Activated CD8-positive, alpha-beta memory T cell treated with anti-CD3 and anti-CD28 coated beads, Interleukin-2, amount 10 ng/mL, durations not matched to agents 7 days and 5 days (primary cell): Measurements from ENCODE around the gene RPS6KB2. TPM values are rescaled to one million over a fixed set of nuclear protein-coding genes. Genes with fewer than 3 reads are reported as not detected.

Experiments used
- ATAC-seq: fragments of 150-1000 bp; cut with Tn5 transposase; one replicate; pipeline ENCODE4 v1.10.0; 2021; ENCODE audit warnings: moderate library complexity
- CTCF ChIA-PET: fragments of 350-600 bp; sonication (Branson Sonifier 250); formaldehyde crosslinking; loops from one replicate; lab custom pipeline; 2021; ENCODE audit warnings: antibody characterized with exemption; lab: Charles Lee
- DNase-seq: peaks from one replicate; pipeline ENCODE4 v3.0.0-alpha.2; 2020
- H3K27ac Mint-ChIP-seq: one replicate; pipeline ENCODE4 v1.8.0; 2021; ENCODE audit warnings: mild to moderate bottlenecking, mixed read lengths
- H3K27me3 Mint-ChIP-seq: one replicate; pipeline ENCODE4 v1.8.0; 2021; ENCODE audit warnings: mixed read lengths
- H3K36me3 Mint-ChIP-seq: one replicate; pipeline ENCODE4 v1.8.0; 2021; ENCODE audit warnings: mild to moderate bottlenecking, mixed read lengths
- H3K4me1 Mint-ChIP-seq: one replicate; pipeline ENCODE4 v1.8.0; 2021; ENCODE audit warnings: mixed read lengths
- H3K4me3 Mint-ChIP-seq: one replicate; pipeline ENCODE4 v1.8.0; 2021; ENCODE audit warnings: mild to moderate bottlenecking, moderate library complexity, mixed read lengths
- H3K9me3 Mint-ChIP-seq: one replicate; pipeline ENCODE4 v1.8.0; 2022; ENCODE audit warnings: low read depth, mixed read lengths
- total RNA-seq, 2 experiments: library from RNA; stranded (reverse); gene quantifications; one replicate each; pipeline ENCODE4 v1.2.3, GENCODE V29; 2021

Gene RPS6KB2
- total RNA-seq, 2 experiments from 2014 or later, result 63.3 to 65.0 TPM

GRCh38 chr11:67449116-67449844 is 21.0 kb downstream of the RPS6KB2 start:
- DNase-seq (no peak), ATAC-seq (no peak)
- H3K9me3 Mint-ChIP-seq, result no peaks in the 10 kb centered on the region
- CTCF ChIA-PET, result interaction anchor here (1.4 kb wide), 1 partner anchor 12 kb away, joined by 6 read pairs; the partner anchor contains the start of gene PTPRCAP
- peaks cover 49% of the 10 kb centered on the region for H3K4me1 Mint-ChIP-seq
- no peak overlapping the region for H3K27ac Mint-ChIP-seq
- H3K27me3 Mint-ChIP-seq, result peaks cover 2% of the 10 kb centered on the region
- no peaks in the 10 kb centered on the region for H3K36me3 Mint-ChIP-seq
- H3K4me3 Mint-ChIP-seq, result no peak overlapping the region

- peaks cover 2% of the 10 kb centered on the region for H3K27me3 Mint-ChIP-seq
- CTCF ChIA-PET, result interaction anchor here (0.9 to 2.1 kb wide), 2 partner anchors 50 to 99 kb away, joined by 3 to 5 read pairs; partner anchors contain the start of gene PPP1CA
- peaks cover 32% of the 10 kb centered on the region for H3K4me1 Mint-ChIP-seq
- H3K27ac Mint-ChIP-seq, result no peak overlapping the region
- H3K4me3 Mint-ChIP-seq, result no peak overlapping the region
- ATAC-seq (no peak), DNase-seq (no peak)
- H3K36me3 Mint-ChIP-seq, result no peaks in the 10 kb centered on the region
- no peaks in the 10 kb centered on the region for H3K9me3 Mint-ChIP-seq
These were observed 22.7 kb downstream of the RPS6KB2 start for GRCh38 chr11:67450796-67451657.

- DNase-seq, result no peak
- Mint-ChIP-seq H3K27me3 (peaks cover 2% of the 10 kb centered on the region), H3K4me1 (peaks cover 26% of the 10 kb centered on the region), H3K4me3 (no peak overlapping the region), H3K9me3 (no peaks in the 10 kb centered on the region), H3K36me3 (no peaks in the 10 kb centered on the region), H3K27ac (no peak overlapping the region)
- no peak for ATAC-seq
- CTCF ChIA-PET, result interaction anchor here (0.9 to 2.1 kb wide), 2 partner anchors 50 to 100 kb away, joined by 3 to 5 read pairs; partner anchors contain the start of gene PPP1CA
These were observed 23.3 kb downstream of the RPS6KB2 start for GRCh38 chr11:67451658-67451976.

- Mint-ChIP-seq H3K27me3 (peaks cover 2% of the 10 kb centered on the region), H3K4me1 (peaks cover 18% of the 10 kb centered on the region), H3K36me3 (no peaks in the 10 kb centered on the region), H3K4me3 (no peak within 1 kb of the TSS), H3K27ac (no peak within 1 kb of the TSS), H3K9me3 (no peaks in the 10 kb centered on the region)
- CTCF ChIA-PET, result interaction anchor here (1.0 to 2.1 kb wide), 2 partner anchors 13 to 101 kb away, joined by 3 to 5 read pairs; no protein-coding TSS in a partner anchor
- ATAC-seq (no peak), DNase-seq (no peak)
These were observed 24.1 kb downstream of the RPS6KB2 start, which contains the start of gene GPR152 for GRCh38 chr11:67452141-67452952. TSS of gene GPR152 (minus strand) at chr11:67452729. CDS start at chr11:67452724, 5 bp downstream.

- ATAC-seq (no peak), DNase-seq (no peak)
- H3K27ac Mint-ChIP-seq, result no peak overlapping the region
- CTCF ChIA-PET, result no interaction called here
- no peaks in the 10 kb centered on the region for H3K36me3 Mint-ChIP-seq
- H3K9me3 Mint-ChIP-seq, result no peaks in the 10 kb centered on the region
- H3K4me1 Mint-ChIP-seq, result peaks cover 8% of the 10 kb centered on the region
- no peak overlapping the region for H3K4me3 Mint-ChIP-seq
- peaks cover 2% of the 10 kb centered on the region for H3K27me3 Mint-ChIP-seq
These were observed 25.8 kb downstream of the RPS6KB2 start for GRCh38 chr11:67453816-67454732.

DNA sequence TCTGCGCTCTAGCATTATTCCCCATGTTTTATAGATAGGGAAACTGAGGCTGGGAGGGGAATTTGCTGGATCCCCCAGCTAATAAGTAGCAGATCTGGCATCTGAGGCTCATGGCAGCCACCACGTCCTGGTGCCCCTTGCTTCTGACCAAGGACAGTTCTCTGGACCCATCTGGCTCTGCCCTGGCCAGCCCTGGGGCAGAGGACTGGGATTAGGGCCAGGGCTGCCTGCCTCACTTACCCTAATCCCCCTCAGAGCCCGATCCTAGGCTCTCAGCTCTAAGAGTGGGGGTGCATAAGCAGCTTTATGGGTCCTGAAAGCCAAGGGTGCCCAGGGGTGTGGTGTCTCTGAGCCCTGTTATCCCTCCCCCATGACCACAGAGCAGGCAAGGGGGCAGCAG is 26.8 kb downstream of the RPS6KB2 start, which contains the start of gene CABP4:
TSS of gene CABP4 (plus strand) at position 301 of the 400 bp plus-strand sequence. CDS start at position 371, 70 bp downstream.
- DNase-seq (no peak), ATAC-seq (no peak)
- CTCF ChIA-PET, result interaction anchor here (1.4 kb wide), 1 partner anchor 50 kb away, joined by 3 read pairs; the partner anchor contains the start of gene PITPNM1
- no peaks in the 10 kb centered on the region for H3K36me3 Mint-ChIP-seq
- H3K9me3 Mint-ChIP-seq, result no peaks in the 10 kb centered on the region
- H3K4me1 Mint-ChIP-seq, result peaks cover 7% of the 10 kb centered on the region
- H3K27ac Mint-ChIP-seq, result no peak within 1 kb of the TSS
- no peak within 1 kb of the TSS for H3K4me3 Mint-ChIP-seq
- peaks cover under 1% of the 10 kb centered on the region for H3K27me3 Mint-ChIP-seq

DNA sequence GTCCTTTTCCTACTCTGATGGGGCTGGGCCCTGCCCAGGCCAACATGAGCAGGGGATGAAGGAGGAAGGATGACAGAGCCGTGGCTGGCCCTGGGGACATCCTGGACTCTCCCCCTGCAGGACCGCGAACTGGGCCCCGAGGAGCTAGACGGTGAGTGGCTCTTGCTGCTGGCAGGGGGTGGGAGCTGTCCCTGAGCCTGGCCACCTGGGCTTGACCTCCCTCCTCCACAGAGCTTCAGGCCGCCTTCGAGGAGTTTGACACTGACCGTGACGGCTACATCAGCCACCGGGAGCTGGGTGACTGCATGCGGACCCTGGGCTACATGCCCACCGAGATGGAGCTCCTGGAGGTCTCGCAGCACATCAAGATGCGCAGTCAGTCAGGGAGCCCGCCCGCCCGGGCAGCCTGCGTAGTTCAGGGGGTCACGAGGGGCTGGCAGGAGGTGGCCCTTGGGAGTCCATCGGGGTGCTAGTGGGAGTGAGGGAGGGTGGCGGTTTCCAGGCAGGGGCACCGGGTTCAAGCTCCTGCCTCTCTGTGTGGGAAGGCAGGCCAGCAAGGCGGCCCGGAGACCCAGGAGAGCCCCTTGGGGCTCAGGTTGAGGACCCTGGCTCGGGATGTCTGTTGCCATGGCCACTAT is 27.9 kb downstream of the RPS6KB2 start:
- CTCF ChIA-PET, result interaction anchor here (0.8 to 1.4 kb wide), 2 partner anchors 49 to 100 kb away, joined by 3 read pairs; partner anchors contain the start of gene PITPNM1
- DNase-seq (no peak), ATAC-seq (no peak)
- Mint-ChIP-seq H3K4me1 (peaks cover 9% of the 10 kb centered on the region), H3K36me3 (no peaks in the 10 kb centered on the region), H3K27ac (no peak overlapping the region), H3K9me3 (no peaks in the 10 kb centered on the region), H3K4me3 (no peak overlapping the region), H3K27me3 (no peaks in the 10 kb centered on the region)

DNA sequence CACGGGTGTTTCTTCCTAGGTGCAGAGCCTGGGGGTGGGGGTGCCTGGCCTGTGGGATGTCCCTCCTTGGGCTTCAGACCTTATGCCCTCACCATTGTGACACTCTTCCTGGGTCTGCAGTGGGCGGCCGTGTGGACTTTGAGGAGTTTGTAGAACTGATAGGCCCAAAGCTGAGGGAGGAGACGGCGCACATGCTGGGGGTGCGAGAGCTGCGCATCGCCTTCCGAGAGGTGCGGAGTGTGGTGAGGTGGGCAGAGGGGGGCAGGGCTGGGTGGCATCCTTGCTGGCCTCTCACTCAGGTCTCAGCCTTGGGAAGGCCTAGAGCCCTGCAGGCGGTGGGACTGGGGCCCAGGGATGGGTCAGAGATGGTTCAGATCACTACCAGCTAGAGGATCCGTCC is 29.2 kb downstream of the RPS6KB2 start:
- H3K27ac Mint-ChIP-seq, result no peak overlapping the region
- no peak for ATAC-seq
- H3K4me3 Mint-ChIP-seq, result no peak overlapping the region
- CTCF ChIA-PET, result interaction anchor here (1.8 kb wide), 1 partner anchor 11 kb away, joined by 4 read pairs; no protein-coding TSS in a partner anchor
- H3K9me3 Mint-ChIP-seq, result no peaks in the 10 kb centered on the region
- no peaks in the 10 kb centered on the region for H3K36me3 Mint-ChIP-seq
- H3K27me3 Mint-ChIP-seq, result no peaks in the 10 kb centered on the region
- no peak for DNase-seq
- peaks cover 4% of the 10 kb centered on the region for H3K4me1 Mint-ChIP-seq

GRCh38 chr11:67458266-67458665 is 30.0 kb downstream of the RPS6KB2 start:
- Mint-ChIP-seq H3K36me3 (no peaks in the 10 kb centered on the region), H3K9me3 (no peaks in the 10 kb centered on the region), H3K27ac (no peak overlapping the region), H3K27me3 (no peaks in the 10 kb centered on the region), H3K4me3 (no peak overlapping the region), H3K4me1 (peaks cover 4% of the 10 kb centered on the region)
- DNase-seq (no peak), ATAC-seq (no peak)
- CTCF ChIA-PET, result interaction anchor here (1.8 kb wide), 1 partner anchor 10 kb away, joined by 4 read pairs; no protein-coding TSS in a partner anchor

DNA sequence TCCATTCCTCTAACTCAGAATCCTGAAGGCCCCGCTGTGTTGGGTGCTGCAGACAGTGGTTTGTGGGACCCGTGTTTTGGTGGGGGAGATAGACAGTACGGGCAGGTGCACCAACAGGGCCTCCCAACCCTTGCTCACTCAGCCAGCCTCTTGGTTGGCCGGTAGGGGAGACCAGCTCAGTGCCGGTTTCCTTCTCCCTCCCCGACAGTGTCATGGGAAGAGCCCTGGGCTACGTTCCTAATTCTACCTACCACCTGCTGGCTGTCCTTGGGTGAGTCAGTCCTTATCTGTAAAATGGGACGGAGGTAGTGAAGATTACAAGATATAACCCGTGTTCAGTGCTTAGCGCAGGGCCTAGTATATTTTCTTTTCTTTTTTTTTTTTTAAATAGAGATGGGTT is 34.9 kb downstream of the RPS6KB2 start:
- ATAC-seq, result no peak
- H3K9me3 Mint-ChIP-seq, result no peaks in the 10 kb centered on the region
- no peaks in the 10 kb centered on the region for H3K27me3 Mint-ChIP-seq
- DNase-seq, result no peak
- peaks cover 1% of the 10 kb centered on the region for H3K36me3 Mint-ChIP-seq
- CTCF ChIA-PET, result interaction anchor here (1.4 kb wide), 1 partner anchor 80 kb away, joined by 3 read pairs; no protein-coding TSS in a partner anchor
- peaks cover 27% of the 10 kb centered on the region for H3K4me1 Mint-ChIP-seq
- H3K4me3 Mint-ChIP-seq, result no peak overlapping the region
- no peak overlapping the region for H3K27ac Mint-ChIP-seq

DNA sequence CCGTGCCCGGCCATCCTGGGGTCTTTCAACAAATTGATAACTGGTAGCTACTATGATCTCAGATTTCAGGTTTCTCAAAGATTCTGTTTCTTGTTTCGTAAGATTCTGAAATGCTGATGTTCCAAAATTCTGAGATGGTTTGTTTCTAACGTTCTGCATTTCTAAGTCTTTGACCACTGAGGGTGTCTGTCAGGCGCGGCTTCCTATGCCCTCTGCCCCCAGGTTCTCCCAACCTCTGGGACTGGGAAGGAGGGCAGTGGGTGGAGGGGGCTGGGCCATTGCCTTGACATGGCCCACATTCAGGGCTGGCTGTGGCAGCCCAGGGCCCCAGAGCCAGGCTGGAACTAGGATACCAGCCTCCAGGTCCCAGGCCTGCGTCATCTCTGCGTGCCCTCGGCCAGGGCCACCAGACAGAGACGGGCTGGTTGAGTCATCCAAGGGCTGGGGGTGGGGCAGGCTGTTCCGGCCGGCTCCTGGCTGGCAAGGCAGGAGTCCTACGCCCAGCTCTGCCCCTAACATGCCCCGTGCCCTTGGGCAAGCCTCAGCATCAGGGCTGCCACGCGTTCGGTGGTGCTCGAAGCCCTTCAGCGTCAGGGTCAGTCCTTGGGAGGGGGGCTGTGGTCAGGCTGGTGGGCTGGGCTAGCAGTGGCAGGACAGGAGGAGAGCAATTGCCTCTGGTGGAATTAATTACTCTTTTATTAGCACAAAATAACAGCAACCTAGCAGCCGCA is 35.6 kb downstream of the RPS6KB2 start:
- H3K4me3 Mint-ChIP-seq, result peak overlapping the region; percentile 84
- peaks cover 1% of the 10 kb centered on the region for H3K36me3 Mint-ChIP-seq
- ATAC-seq, result no peak
- no peaks in the 10 kb centered on the region for H3K9me3 Mint-ChIP-seq
- H3K4me1 Mint-ChIP-seq, result peaks cover 31% of the 10 kb centered on the region
- CTCF ChIA-PET, result interaction anchor here (1.4 to 2.4 kb wide), 2 partner anchors 25 to 81 kb away, joined by 3 to 10 read pairs; no protein-coding TSS in a partner anchor
- H3K27ac Mint-ChIP-seq, result peak overlapping the region; percentile 87
- H3K27me3 Mint-ChIP-seq, result no peaks in the 10 kb centered on the region
- no peak for DNase-seq
